K562 (cell line): ENCODE measurements around the gene RAD51D. TPM values are rescaled to one million over a fixed set of nuclear protein-coding genes. Genes with fewer than 3 reads are reported as not detected.
A peak's percentile ranks its signal among the peaks of the same experiment; 100 is the strongest.

Source experiments
- ARHGAP35 ChIP-seq: fragments of 450-650 bp; IDR thresholded peaks from 2 replicates; pipeline ENCODE4 v1.6.1; 2018; ENCODE audit not compliant: partially characterized antibody
- CBFA2T2 ChIP-seq: fragments of 450-650 bp; conservative IDR thresholded peaks from 2 replicates; pipeline ENCODE4 v1.6.1; 2017; ENCODE audit warnings: mild to moderate bottlenecking
- CREB1 ChIP-seq, 2 experiments: sonication (generic) in 1 of 2; formaldehyde crosslinking in 1 of 2; IDR thresholded peaks; 2 replicates each; pipeline versions ENCODE4 v1.6.1 to v1.8.0; 2012 to 2022; ENCODE audit warnings: inconsistent platforms in 1 of 2, mild to moderate bottlenecking in 1 of 2, missing genetic modification reagents in 1 of 2, moderate library complexity in 1 of 2
- EHMT2 ChIP-seq: fragments of 450-650 bp; IDR thresholded peaks from 2 replicates; pipeline ENCODE4 v1.6.1; 2018; ENCODE audit warnings: antibody characterized with exemption
- ETV5 ChIP-seq: sonication (generic); formaldehyde crosslinking; IDR thresholded peaks from 2 replicates; pipeline ENCODE4 v1.4.0; 2020; ENCODE audit warnings: low read depth, mild to moderate bottlenecking, missing genetic modification reagents
- GABPB1 ChIP-seq: sonication (generic); formaldehyde crosslinking; IDR thresholded peaks from 2 replicates; pipeline ENCODE4 v1.8.0; 2022; ENCODE audit warnings: mild to moderate bottlenecking, missing genetic modification reagents
- GTF2E2 ChIP-seq: fragments of 200-800 bp; sonication (Bioruptor generic); IDR thresholded peaks from 2 replicates; pipeline ENCODE4 v1.6.1; 2016; ENCODE audit warnings: missing genetic modification characterization, missing compliant biosample characterization
- HNRNPH1 ChIP-seq: fragments of 200-400 bp; formaldehyde crosslinking; optimal IDR thresholded peaks from 2 replicates; pipeline ENCODE3; 2017; ENCODE audit warnings: low read depth, mild to moderate bottlenecking, low read length, moderate library complexity
- HOXB6 ChIP-seq: fragments of 250-450 bp; sonication (Bioruptor Pico); IDR thresholded peaks from 2 replicates; pipeline ENCODE4 v1.5.1; 2022; ENCODE audit warnings: mild to moderate bottlenecking, borderline replicate concordance
- PREB ChIP-seq: sonication (generic); formaldehyde crosslinking; IDR thresholded peaks from 2 replicates; pipeline ENCODE4 v1.8.1; 2023; ENCODE audit warnings: mild to moderate bottlenecking, missing genetic modification reagents
- RBM15 ChIP-seq: fragments of 200-400 bp; formaldehyde crosslinking; IDR thresholded peaks from 2 replicates; pipeline ENCODE4 v1.6.1; 2018; ENCODE audit warnings: mild to moderate bottlenecking, low read length, moderate library complexity; ENCODE audit not compliant: insufficient read depth
- SMAD1 ChIP-seq: fragments of 150-350 bp; IDR thresholded peaks from 2 replicates; pipeline ENCODE4 v1.6.1; 2014; ENCODE audit warnings: low read length, low read depth; ENCODE audit not compliant: partially characterized antibody
- UBTF ChIP-seq, 2 experiments: IDR thresholded peaks; 2 replicates each; pipeline ENCODE4 v1.6.1; 2012; ENCODE audit warnings: improper control_type of control experiment in 2 of 2, low read depth in 2 of 2, low read length in 2 of 2, borderline replicate concordance in 1 of 2
- ZFP1 ChIP-seq: fragments of 450-650 bp; formaldehyde crosslinking; IDR thresholded peaks from 2 replicates; pipeline ENCODE4 v1.4.0; 2020; ENCODE audit warnings: mild to moderate bottlenecking, mixed read lengths
- ZNF133 ChIP-seq: fragments of 250-450 bp; sonication (Bioruptor Pico); IDR thresholded peaks from 2 replicates; pipeline ENCODE4 v1.4.0; 2020; ENCODE audit warnings: mild to moderate bottlenecking
- ZNF407 ChIP-seq: fragments of 450-650 bp; IDR thresholded peaks from 2 replicates; pipeline ENCODE4 v1.6.1; 2016; ENCODE audit warnings: low read depth
- ZNF75A ChIP-seq: fragments of 450-650 bp; formaldehyde crosslinking; IDR thresholded peaks from 2 replicates; pipeline ENCODE4 v1.4.0; 2020; ENCODE audit warnings: mild to moderate bottlenecking
- polyA plus RNA-seq, 8 experiments: library from polyadenylated mRNA; depleted of rRNA in 4 of 8; stranded (reverse) in 5 of 8; unstranded in 3 of 8; fragments of >200 nt; fragmentation: Nextera tagmentation in 2 of 8; fragmentation: Illumina TruSeq in 1 of 8; extraction: Ambion mirVana in 2 of 8; extraction: Trizol in 1 of 8; gene quantifications; 2 replicates each; pipeline versions ENCODE4 v1.2.1 to v1.2.3, GENCODE V29; 2011 to 2014; ENCODE audit warnings: inconsistent platforms in 1 of 8, missing spikeins in 1 of 8
- total RNA-seq, 7 experiments: library from RNA; depleted of rRNA in 6 of 7; stranded (reverse); fragments of >200 nt in 6 of 7; fragmentation: Illumina TruSeq in 2 of 7; extraction: Trizol in 2 of 7; gene quantifications; 2 replicates each; pipeline versions ENCODE4 v1.2.1 to v1.2.3, GENCODE V29; 2011 to 2021; ENCODE audit warnings: low replicate concordance in 1 of 7

The RAD51D gene
- total and polyA plus RNA-seq, 9 of the 15 experiments (the other 6 are each of a cell fraction or from before 2014, with no cell fraction given) = 2.2 to 16.9 (median 8.7) TPM

GRCh38 chr17:35141681-35142466, 22.2 kb upstream of the RAD51D start, which contains the start of gene NLE1 (continued):
- TF ChIP-seq GABPB1 (CRISPR knock-in tag) = peak; percentile 40
- TF ChIP-seq UBTF (IDR thresholded peaks at IDR 0.05; ENCODE audit: borderline replicate concordance in 1 of 2, low read depth in 2 of 2, low read length in 2 of 2) = no peak
- peak; percentile 64 for TF ChIP-seq SMAD1
- no peak for TF ChIP-seq ETV5 (CRISPR knock-in tag)
- TF ChIP-seq GTF2E2 = no peak
- no peak for TF ChIP-seq RBM15
- no peak for TF ChIP-seq ZFP1
- TF ChIP-seq PREB (CRISPR knock-in tag) = no peak
- TF ChIP-seq EHMT2 = no peak
- no peak for TF ChIP-seq ZNF75A
- TF ChIP-seq ZNF133 (CRISPR knock-in tag) = no peak
- no peak for TF ChIP-seq HOXB6 (CRISPR knock-in tag)
- no peak for TF ChIP-seq HNRNPH1
- TF ChIP-seq CREB1 (IDR thresholded peaks at IDR 0.05) = no peak
- no peak for TF ChIP-seq CREB1 (CRISPR knock-in tag; IDR thresholded peaks at IDR 0.05)
- TF ChIP-seq ARHGAP35 = no peak
- no peak for TF ChIP-seq ZNF407
- no peak for TF ChIP-seq CBFA2T2
